Measurements from ENCODE around the gene NEDD9. TPM values are rescaled to one million over a fixed set of nuclear protein-coding genes. Genes with fewer than 3 reads are reported as not detected.

NEDD9 gene
- total and polyA plus RNA-seq, 4 donors, result 7.5 to 16.8 (median 11.7) TPM

DNA sequence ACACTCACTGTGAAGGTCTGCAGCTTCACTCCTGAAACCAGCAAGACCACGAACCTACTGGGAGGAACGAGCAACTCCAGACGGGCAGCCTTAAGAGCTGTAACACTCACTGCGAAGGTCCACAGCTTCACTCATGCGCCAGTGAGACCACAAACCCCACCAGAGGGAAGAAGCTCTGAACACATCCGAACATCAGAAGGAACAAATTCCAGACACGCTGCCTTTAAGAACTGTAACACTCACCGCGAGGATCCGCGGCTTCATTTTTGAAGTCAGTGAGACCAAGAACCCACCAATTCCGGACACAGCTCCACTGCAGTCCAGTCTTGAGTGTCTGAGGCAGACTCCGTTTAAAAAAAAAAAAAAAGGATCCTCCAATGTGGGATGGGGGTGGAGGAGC is 60.5 kb downstream of the NEDD9 start:
- Histone ChIP-seq H3K27me3 (ENCODE audit: control insufficient read depth in 4 of 4, insufficient read depth in 4 of 4, low read length in 3 of 4) (no peaks in the 10 kb centered on the region), H3K4me3 (ENCODE audit: low read depth in 1 of 3, low read length in 3 of 3) (no peak overlapping the region), H3K27ac (ENCODE audit: low read depth in 1 of 2, low read length in 2 of 2) (no peak overlapping the region), H3K9me3 (ENCODE audit: control insufficient read depth in 4 of 4, low read length in 3 of 4) (no peaks in the 10 kb centered on the region), H3K4me1 (ENCODE audit: control insufficient read depth in 4 of 4, insufficient read depth in 4 of 4, low read length in 3 of 4) (peaks cover 0 to 6% (median 0%) of the 10 kb centered on the region in 4 donors), H3K36me3 (ENCODE audit: control insufficient read depth in 4 of 4, insufficient read depth in 3 of 4, low read depth in 1 of 4, low read length in 3 of 4) (no peaks in the 10 kb centered on the region), H3K9ac (ENCODE audit: low read depth in 1 of 2, low read length in 2 of 2) (no peak overlapping the region)
- no peak for DNase-seq (ENCODE audit: low spot score)
- TF ChIP-seq EGR1 (IDR thresholded peaks at IDR 0.05; ENCODE audit: low read depth in 2 of 2) (no peak), FOXA1 (IDR thresholded peaks at IDR 0.05) (no peak), GABPA (IDR thresholded peaks at IDR 0.05 in 1 of 2, conservative IDR thresholded peaks at IDR 0.05 in 1 of 2) (no peak), SP1 (IDR thresholded peaks at IDR 0.05) (no peak), RAD21 (IDR thresholded peaks at IDR 0.05) (no peak), HNF4G (IDR thresholded peaks at IDR 0.05) (no peak), RXRA (IDR thresholded peaks at IDR 0.05) (no peak), NR2F2 (IDR thresholded peaks at IDR 0.05) (no peak)
- TF ChIP-seq, protein P1, sequence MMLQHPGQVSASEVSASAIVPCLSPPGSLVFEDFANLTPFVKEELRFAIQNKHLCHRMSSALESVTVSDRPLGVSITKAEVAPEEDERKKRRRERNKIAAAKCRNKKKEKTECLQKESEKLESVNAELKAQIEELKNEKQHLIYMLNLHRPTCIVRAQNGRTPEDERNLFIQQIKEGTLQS (IDR thresholded peaks at IDR 0.05), result no peak
- TF ChIP-seq, protein P2, sequence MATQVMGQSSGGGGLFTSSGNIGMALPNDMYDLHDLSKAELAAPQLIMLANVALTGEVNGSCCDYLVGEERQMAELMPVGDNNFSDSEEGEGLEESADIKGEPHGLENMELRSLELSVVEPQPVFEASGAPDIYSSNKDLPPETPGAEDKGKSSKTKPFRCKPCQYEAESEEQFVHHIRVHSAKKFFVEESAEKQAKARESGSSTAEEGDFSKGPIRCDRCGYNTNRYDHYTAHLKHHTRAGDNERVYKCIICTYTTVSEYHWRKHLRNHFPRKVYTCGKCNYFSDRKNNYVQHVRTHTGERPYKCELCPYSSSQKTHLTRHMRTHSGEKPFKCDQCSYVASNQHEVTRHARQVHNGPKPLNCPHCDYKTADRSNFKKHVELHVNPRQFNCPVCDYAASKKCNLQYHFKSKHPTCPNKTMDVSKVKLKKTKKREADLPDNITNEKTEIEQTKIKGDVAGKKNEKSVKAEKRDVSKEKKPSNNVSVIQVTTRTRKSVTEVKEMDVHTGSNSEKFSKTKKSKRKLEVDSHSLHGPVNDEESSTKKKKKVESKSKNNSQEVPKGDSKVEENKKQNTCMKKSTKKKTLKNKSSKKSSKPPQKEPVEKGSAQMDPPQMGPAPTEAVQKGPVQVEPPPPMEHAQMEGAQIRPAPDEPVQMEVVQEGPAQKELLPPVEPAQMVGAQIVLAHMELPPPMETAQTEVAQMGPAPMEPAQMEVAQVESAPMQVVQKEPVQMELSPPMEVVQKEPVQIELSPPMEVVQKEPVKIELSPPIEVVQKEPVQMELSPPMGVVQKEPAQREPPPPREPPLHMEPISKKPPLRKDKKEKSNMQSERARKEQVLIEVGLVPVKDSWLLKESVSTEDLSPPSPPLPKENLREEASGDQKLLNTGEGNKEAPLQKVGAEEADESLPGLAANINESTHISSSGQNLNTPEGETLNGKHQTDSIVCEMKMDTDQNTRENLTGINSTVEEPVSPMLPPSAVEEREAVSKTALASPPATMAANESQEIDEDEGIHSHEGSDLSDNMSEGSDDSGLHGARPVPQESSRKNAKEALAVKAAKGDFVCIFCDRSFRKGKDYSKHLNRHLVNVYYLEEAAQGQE (IDR thresholded peaks at IDR 0.05), result no peak
- TF ChIP-seq, protein P3, sequence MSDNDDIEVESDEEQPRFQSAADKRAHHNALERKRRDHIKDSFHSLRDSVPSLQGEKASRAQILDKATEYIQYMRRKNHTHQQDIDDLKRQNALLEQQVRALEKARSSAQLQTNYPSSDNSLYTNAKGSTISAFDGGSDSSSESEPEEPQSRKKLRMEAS (IDR thresholded peaks at IDR 0.05), result no peak
- TF ChIP-seq, protein P4, sequence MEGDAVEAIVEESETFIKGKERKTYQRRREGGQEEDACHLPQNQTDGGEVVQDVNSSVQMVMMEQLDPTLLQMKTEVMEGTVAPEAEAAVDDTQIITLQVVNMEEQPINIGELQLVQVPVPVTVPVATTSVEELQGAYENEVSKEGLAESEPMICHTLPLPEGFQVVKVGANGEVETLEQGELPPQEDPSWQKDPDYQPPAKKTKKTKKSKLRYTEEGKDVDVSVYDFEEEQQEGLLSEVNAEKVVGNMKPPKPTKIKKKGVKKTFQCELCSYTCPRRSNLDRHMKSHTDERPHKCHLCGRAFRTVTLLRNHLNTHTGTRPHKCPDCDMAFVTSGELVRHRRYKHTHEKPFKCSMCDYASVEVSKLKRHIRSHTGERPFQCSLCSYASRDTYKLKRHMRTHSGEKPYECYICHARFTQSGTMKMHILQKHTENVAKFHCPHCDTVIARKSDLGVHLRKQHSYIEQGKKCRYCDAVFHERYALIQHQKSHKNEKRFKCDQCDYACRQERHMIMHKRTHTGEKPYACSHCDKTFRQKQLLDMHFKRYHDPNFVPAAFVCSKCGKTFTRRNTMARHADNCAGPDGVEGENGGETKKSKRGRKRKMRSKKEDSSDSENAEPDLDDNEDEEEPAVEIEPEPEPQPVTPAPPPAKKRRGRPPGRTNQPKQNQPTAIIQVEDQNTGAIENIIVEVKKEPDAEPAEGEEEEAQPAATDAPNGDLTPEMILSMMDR (IDR thresholded peaks at IDR 0.05; ENCODE audit: low read depth, low read length, missing input control), result no peak
- TF ChIP-seq, protein P5, sequence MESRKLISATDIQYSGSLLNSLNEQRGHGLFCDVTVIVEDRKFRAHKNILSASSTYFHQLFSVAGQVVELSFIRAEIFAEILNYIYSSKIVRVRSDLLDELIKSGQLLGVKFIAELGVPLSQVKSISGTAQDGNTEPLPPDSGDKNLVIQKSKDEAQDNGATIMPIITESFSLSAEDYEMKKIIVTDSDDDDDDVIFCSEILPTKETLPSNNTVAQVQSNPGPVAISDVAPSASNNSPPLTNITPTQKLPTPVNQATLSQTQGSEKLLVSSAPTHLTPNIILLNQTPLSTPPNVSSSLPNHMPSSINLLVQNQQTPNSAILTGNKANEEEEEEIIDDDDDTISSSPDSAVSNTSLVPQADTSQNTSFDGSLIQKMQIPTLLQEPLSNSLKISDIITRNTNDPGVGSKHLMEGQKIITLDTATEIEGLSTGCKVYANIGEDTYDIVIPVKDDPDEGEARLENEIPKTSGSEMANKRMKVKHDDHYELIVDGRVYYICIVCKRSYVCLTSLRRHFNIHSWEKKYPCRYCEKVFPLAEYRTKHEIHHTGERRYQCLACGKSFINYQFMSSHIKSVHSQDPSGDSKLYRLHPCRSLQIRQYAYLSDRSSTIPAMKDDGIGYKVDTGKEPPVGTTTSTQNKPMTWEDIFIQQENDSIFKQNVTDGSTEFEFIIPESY (IDR thresholded peaks at IDR 0.05), result no peak
- WGBS, result 93% methylated on average over 13 of the region's 13 CpGs

DNA sequence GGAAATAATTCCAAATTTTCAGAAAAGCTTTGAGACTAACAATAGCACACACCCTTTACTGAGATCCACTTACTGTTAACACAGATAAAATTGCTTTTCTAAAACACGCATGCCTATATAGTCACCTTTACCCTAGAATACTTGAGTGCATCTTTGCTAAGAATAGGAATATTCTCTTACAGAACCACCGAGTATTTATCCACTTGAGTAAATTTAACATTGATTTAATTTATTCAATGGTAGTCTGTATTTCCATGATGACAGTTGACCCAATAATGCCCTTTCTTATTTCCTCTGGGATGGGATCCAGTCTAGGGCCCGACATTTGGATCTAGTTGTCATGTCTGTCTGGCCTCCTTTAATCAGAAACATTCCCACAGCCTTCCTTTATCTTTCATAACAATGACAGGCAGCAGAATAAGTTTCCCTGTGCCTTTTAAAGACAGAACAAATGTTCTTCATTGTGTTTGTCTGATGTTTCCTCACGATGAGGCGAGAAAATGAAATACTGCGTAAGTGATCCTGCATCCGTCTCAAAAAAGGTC is 64.3 kb downstream of the NEDD9 start:
- TF ChIP-seq RAD21 (IDR thresholded peaks at IDR 0.05) (no peak), YY1 (IDR thresholded peaks at IDR 0.05) (no peak), SP1 (IDR thresholded peaks at IDR 0.05) (no peak), GABPA (IDR thresholded peaks at IDR 0.05 in 1 of 2, conservative IDR thresholded peaks at IDR 0.05 in 1 of 2) (no peak), NR2F2 (IDR thresholded peaks at IDR 0.05) (peak; percentile 52), FOXA1 (IDR thresholded peaks at IDR 0.05) (no peak), TAF1 (conservative IDR thresholded peaks at IDR 0.05) (no peak), FOXA2 (IDR thresholded peaks at IDR 0.05) (no peak)
- TF ChIP-seq, protein P5 (IDR thresholded peaks at IDR 0.05), result no peak
- H3K4me3 ChIP-seq (ENCODE audit: low read depth in 1 of 3, low read length in 3 of 3), result no peak overlapping the region
- no peaks in the 10 kb centered on the region for H3K9me3 ChIP-seq (ENCODE audit: control insufficient read depth in 4 of 4, low read length in 3 of 4)
- no peaks in the 10 kb centered on the region for H3K36me3 ChIP-seq (ENCODE audit: control insufficient read depth in 4 of 4, insufficient read depth in 3 of 4, low read depth in 1 of 4, low read length in 3 of 4)
- H3K27ac ChIP-seq (ENCODE audit: low read depth in 1 of 2, low read length in 2 of 2), result no peak overlapping the region
- 82% methylated on average over 7 of the region's 7 CpGs for WGBS
- no peak for DNase-seq (ENCODE audit: low spot score)
- H3K4me1 ChIP-seq (ENCODE audit: control insufficient read depth in 4 of 4, insufficient read depth in 4 of 4, low read length in 3 of 4), result peaks cover 0 to 6% (median 0%) of the 10 kb centered on the region in 4 donors
- H3K9ac ChIP-seq (ENCODE audit: low read depth in 1 of 2, low read length in 2 of 2), result no peak overlapping the region
- H3K27me3 ChIP-seq (ENCODE audit: control insufficient read depth in 4 of 4, insufficient read depth in 4 of 4, low read length in 3 of 4), result no peaks in the 10 kb centered on the region

Measured in liver (tissue), 9 donors.